ENCODE measurements around the gene GEN1. TPM values are rescaled to one million over a fixed set of nuclear protein-coding genes. Genes with fewer than 3 reads are reported as not detected.

The GEN1 gene
- 25.0 and 31.1 TPM in 2 replicates for total RNA-seq

DNA sequence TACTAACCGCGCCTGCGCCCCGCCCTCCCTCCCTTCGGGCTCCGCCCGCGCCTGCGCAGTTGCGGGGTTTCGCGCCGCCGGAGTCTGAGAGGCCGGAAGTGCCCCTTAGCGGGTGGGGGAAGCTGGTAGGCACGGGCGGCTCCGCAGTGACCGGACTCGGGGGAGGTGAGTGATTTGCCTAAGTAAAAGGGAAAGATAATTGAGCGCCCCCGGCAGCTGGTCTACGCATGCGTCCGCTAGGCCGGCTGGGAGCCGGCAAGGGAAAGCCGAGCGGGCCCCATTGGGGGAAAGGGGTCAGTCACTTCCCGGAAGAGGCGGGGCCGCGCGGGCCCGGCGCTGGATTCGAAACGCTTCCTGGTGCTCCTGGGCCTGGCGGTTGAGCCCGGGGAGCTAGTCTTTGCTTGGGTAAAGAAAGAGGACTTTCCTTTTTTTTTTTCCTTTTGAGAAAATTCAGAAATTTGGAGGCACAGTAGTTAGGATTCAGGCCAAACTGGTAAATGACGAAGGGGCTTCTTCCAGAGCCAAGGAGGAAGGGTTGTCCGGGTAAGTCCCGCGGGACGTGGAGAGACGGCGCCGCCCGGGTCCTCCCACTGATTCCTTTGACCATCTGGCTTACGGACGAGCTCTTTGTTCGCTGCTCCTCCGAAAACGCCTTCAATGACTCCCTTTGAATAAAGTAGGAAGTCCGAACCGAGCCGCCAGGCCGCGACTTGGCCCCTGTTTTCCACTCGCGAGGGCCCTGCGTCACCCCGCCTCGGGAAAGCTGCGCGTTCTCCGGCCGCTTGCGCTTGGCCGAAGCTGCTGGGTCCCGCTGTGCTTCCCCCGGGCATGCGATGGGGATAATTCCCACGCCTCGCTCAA is at the start of gene GEN1, which contains the start of gene SMC6:
Gene GEN1, plus strand, starts transcription at position 336 of the 861 bp plus-strand sequence. CDS start 5,806 bp downstream, outside the sequence.
Gene SMC6, minus strand, starts transcription at position 8 of the 861 bp plus-strand sequence. CDS start 7,864 bp downstream, outside the sequence.
- intact Hi-C loops (cut with micrococcal nuclease) = loop anchor here (1.0 to 5.0 kb wide), 9 partner anchors 13 to 1612 kb away; partner anchors contain the start of gene RDH14

DNA sequence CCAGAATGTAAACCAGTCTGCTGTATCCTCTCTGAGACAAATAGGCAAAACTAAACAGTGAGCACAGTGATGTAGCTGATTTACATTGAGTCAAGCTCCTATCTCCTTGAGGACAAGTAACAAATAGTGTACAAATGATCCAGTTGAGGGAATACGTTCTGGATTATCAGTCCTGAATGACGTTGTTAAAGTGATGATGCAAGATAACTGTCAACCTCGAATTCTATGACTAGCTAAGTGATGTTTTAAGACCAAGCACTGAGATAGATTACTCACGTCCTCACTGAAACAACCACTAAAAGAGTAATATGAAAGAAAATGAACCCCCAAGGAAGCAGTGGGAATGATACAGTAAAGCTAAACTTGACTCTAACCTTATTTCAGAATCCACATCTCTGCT is 47.1 kb upstream of the GEN1 start:
- intact Hi-C loops (cut with micrococcal nuclease) = no loop called here

DNA sequence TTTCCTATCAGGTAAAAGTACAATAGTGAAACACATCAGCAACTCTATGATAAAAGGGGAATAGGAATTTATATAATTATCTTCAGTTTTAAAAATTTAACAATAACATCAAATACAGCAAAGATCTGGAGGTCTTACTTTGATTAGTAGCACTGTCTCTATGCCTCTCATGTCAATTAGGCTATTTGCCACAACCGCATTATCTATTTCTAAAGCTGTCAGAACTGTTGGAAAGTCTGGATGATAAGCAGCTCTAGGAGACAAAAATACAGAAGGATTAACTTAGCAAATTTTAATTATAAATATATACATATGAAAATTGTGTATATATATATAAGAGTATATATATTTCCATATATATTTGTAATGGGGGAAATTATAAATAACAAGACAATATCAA is 45.4 kb upstream of the GEN1 start:
- intact Hi-C loops (cut with micrococcal nuclease) = no loop called here

DNA sequence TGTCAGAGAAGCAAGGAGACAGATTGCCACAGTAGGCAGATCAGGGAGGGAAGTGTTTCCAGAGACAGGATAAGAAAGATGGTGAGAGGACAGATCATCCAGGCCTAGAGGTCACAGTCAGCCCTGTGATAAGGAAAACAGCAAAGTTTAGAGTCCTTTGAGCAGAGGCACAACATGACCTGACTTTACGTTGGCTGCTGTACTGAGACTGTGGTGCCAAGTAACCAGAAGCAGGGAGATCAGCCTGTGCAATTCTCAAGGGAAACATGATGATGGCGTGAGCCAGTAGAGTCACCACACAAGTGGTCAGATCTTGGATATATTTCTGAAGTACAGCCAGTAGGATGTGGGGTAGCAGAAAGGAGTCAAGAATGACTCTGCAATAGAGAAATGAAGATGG is 44.0 kb upstream of the GEN1 start:
- intact Hi-C loops (cut with micrococcal nuclease) = no loop called here

- intact Hi-C loops (cut with micrococcal nuclease) = no loop called here
Observed at GRCh38 chr2:17710547-17711248, 43.2 kb upstream of the GEN1 start.

DNA sequence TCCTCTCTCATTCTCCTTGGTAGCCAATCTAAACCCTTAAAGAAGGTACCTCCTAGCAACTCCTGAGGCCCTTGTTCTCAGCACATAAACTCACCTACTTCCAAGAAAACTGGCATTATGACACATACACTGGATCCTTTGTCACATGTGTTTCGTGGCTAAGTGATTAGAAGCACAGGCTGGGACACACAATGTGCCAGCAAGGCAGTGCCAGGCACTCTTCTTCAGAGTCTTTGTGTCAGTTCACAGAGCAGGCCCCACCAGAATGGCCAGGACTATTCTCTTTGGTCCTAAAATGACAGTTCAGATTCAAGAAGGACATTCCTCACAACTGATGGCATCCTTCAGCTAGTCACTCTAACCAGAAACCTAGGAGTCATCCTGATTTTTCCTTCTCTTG is 40.6 kb upstream of the GEN1 start:
- intact Hi-C loops (cut with micrococcal nuclease) = no loop called here

DNA sequence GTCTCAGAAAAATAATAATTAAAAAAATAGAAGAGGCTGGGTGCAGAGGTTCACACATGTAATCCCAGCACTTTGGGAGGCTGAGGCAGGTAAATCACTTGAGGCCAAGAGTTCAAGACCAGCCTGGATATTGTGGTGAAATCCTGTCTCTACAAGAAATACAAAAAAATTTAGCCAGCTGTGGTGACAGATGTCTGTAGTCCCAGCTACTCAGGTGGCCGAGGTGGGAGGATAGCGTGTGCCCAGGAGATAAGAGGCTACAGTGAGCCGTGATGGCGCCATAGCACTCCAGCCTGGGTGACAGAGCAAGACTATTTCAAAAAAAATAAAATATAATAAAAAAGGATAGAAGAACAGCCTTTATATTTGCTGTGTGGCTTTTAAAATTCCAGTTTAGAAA is 36.3 kb upstream of the GEN1 start:
- intact Hi-C loops (cut with micrococcal nuclease) = no loop called here

GRCh38 chr2:17718689-17719088 is 35.2 kb upstream of the GEN1 start:
- intact Hi-C loops (cut with micrococcal nuclease) = loop anchor here (1.0 kb wide), 5 partner anchors 35 to 660 kb away; partner anchors contain the start of gene SMC6

DNA sequence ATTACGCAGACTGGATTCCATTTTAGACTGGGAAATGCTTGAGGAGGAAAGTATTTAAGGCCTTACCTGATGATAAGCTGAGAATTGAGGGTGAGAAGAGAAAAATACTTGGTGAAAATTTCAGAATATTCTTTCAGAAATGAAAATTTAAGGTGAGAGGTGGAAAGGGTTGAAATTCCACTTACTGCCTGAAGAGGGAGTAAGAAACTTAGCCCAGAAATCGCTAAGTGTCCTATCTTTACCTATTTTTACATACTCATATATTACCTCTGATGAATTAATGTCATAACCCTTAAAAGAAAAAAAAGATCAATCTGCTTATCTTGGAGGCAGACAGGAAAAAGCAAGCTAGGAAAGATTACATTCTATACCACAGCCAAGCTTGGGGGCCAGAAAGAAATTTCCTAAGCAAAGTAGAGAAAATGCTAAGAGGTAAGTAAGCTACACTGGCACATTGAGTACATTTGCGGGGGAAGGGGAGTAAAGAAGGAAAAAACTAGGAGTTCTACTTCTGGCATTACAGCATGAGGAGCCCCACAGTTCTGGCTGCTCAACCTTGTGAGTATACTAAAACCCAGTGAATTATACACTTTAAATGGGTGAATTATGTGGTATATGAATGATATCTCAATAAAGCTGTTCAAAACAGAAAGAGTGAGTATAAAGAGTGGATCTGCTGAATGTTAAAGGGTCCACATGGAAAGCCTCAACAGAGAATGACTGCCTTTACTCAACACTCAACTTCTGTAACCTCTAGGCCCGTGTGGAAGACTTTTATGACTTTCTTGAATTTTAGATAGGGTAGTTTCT is 34.2 kb upstream of the GEN1 start:
- intact Hi-C loops (cut with micrococcal nuclease) = loop anchor here (1.0 kb wide), 5 partner anchors 34 to 659 kb away; partner anchors contain the start of gene SMC6

- intact Hi-C loops (cut with micrococcal nuclease) = no loop called here
Observed at GRCh38 chr2:17728210-17728609, 25.7 kb upstream of the GEN1 start.

- intact Hi-C loops (cut with micrococcal nuclease) = no loop called here
Observed at GRCh38 chr2:17729880-17730279, 24.1 kb upstream of the GEN1 start.

DNA sequence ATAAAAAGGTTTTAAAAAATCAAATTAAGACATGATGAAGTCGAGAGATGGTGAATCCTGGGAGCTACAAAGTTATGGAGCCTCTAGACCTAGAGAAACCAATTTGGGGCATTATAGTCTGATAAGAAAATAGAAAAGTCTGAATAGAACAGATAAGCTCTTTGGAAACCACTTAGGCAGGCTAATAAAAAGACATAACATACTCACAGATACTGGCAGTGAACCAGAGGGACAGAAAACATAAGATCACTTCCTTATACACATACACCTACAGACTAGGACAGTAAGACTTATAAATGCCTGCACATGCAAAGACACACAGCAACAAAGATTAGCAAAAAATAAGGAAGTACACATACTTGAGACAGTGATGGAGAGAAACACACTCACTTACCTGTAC is 20.3 kb upstream of the GEN1 start:
- intact Hi-C loops (cut with micrococcal nuclease) = no loop called here

DNA sequence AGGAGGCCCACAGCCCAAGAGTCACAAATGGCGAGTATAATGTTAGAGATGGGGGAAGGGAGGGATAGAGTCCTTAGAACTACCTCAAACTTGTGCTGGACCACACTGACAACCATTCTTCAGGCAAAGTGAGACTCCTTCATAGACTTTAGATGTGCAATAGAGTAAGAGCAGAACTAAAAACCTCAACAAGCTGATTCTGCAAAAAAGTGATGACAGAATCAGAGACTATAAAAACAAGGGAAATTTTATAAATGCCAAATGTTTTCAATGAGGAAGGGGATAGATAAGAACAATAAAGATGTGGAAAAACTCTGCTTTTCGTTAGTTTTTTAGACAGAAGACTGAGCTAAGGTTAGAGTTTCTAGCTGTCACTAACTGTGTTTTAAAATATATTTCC is 18.1 kb upstream of the GEN1 start:
- intact Hi-C loops (cut with micrococcal nuclease) = no loop called here

GRCh38 chr2:17736989-17737388 is 16.9 kb upstream of the GEN1 start:
- intact Hi-C loops (cut with micrococcal nuclease) = no loop called here

DNA sequence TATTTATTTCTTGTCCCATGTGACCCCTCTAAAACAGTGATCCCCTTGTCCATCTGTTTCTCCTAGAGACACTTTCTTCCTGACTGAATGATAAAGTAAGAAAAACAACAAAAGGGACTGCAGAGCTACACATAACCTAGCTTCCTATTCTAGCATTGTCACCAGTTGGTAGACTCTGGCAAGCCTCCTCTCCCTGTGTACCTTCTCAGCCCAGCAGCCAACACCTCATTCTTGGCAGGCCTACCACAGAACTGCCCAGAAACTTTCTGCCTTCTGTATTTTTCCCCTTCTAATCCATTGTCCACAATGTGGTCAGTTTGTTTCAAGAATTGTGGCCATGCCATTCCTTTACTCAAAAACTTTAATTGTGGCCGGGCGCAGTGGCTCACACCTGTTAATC is 13.7 kb upstream of the GEN1 start:
- intact Hi-C loops (cut with micrococcal nuclease) = no loop called here

GRCh38 chr2:17747684-17748452 is 6.1 kb upstream of the GEN1 start:
- intact Hi-C loops (cut with micrococcal nuclease) = no loop called here

DNA sequence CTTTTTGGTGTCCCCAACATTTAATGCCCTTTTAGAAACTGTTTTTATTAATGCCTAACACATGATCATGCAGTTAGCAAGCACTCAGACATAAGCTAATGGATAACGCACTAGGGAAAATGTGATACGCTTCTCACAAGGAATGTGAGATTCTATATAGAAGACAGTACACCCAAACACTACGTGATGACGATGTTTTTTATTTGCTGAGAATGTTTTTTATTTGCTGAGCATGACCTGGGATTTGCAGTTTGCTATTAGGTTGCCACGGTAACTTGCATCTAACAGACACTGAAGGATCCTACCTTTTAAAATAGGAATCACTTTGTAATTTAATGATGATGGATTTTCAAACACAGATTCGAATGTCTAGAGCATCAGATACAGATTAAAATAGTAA is 5.2 kb upstream of the GEN1 start:
- intact Hi-C loops (cut with micrococcal nuclease) = no loop called here

GRCh38 chr2:17749753-17750438 is 4.0 kb upstream of the GEN1 start:
- intact Hi-C loops (cut with micrococcal nuclease) = loop anchor here (5.0 kb wide), 2 partner anchors 103 to 1608 kb away; no protein-coding TSS in a partner anchor

DNA sequence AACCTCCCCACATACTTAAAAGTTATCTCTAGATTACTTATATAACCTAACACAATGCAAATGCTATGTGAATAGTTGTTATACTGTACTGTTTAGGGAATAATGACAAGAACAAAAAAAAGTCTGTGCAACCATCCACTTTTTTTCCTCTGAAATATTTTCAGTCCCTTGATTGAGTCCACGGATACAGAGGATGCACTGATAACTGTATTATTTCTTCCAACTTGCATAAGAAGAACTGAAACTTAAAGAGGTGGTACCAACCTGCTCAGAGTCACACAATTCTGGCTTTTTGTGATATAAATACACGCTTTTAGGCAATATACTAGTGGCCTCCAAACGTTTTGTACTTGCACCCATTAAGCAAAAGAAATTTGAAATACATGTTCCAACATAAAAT is 1.7 kb upstream of the GEN1 start:
- intact Hi-C loops (cut with micrococcal nuclease) = loop anchor here (2.0 to 5.0 kb wide), 3 partner anchors 105 to 1610 kb away; no protein-coding TSS in a partner anchor

All from T-helper 1 cell treated with Interleukin-12 subunit alpha and Interleukin-12 subunit beta and Interleukin-4 antibody, amounts not matched to agents 30 ng/mL and 1 ng/mL, for 36 hours (primary cell).